ENCODE measurements around the gene HOXD10.

The HOXD10 gene

GRCh38 chr2:176136374-176137251 lies 20.0 kb downstream of the HOXD10 start:
- no peak for DNase-seq (ENCODE audit: low read depth in 2 of 2)

GRCh38 chr2:176137252-176137580 lies 20.6 kb downstream of the HOXD10 start:
- no peak for DNase-seq (ENCODE audit: low read depth in 2 of 2)

GRCh38 chr2:176137906-176138305 lies 21.3 kb downstream of the HOXD10 start:
- no peak for DNase-seq (ENCODE audit: low read depth in 2 of 2)

- DNase-seq (ENCODE audit: low read depth in 2 of 2): no peak
These were observed 21.9 kb downstream of the HOXD10 start for GRCh38 chr2:176138526-176138922.

GRCh38 chr2:176138923-176139660 lies 22.5 kb downstream of the HOXD10 start:
- DNase-seq (ENCODE audit: low read depth in 2 of 2): no peak

GRCh38 chr2:176139661-176140512 lies 23.3 kb downstream of the HOXD10 start:
- DNase-seq (ENCODE audit: low read depth in 2 of 2): no peak

- peak; percentile 16 to 25 for DNase-seq (ENCODE audit: low read depth in 2 of 2)
These were observed 24.1 kb downstream of the HOXD10 start for GRCh38 chr2:176140513-176141317.

- DNase-seq (ENCODE audit: low read depth in 2 of 2): no peak
These were observed 25.7 kb downstream of the HOXD10 start for GRCh38 chr2:176142281-176142680.

GRCh38 chr2:176145085-176145969 lies 28.7 kb downstream of the HOXD10 start:
- no peak for DNase-seq (ENCODE audit: low read depth in 2 of 2)

GRCh38 chr2:176146101-176146500 lies 29.5 kb downstream of the HOXD10 start:
- no peak for DNase-seq (ENCODE audit: low read depth in 2 of 2)

GRCh38 chr2:176146645-176147044 lies 30.1 kb downstream of the HOXD10 start:
- no peak for DNase-seq (ENCODE audit: low read depth in 2 of 2)

GRCh38 chr2:176147210-176147799 lies 30.7 kb downstream of the HOXD10 start:
- no peak for DNase-seq (ENCODE audit: low read depth in 2 of 2)

- no peak for DNase-seq (ENCODE audit: low read depth in 2 of 2)
These were observed 31.4 kb downstream of the HOXD10 start for GRCh38 chr2:176147800-176148496.

- no peak for DNase-seq (ENCODE audit: low read depth in 2 of 2)
These were observed 32.3 kb downstream of the HOXD10 start for GRCh38 chr2:176148751-176149421.

GRCh38 chr2:176149481-176149938 lies 32.9 kb downstream of the HOXD10 start:
- DNase-seq (ENCODE audit: low read depth in 2 of 2): no peak

- DNase-seq (ENCODE audit: low read depth in 2 of 2): no peak
These were observed 33.5 kb downstream of the HOXD10 start for GRCh38 chr2:176149939-176150583.

- DNase-seq (ENCODE audit: low read depth in 2 of 2): no peak
These were observed 34.2 kb downstream of the HOXD10 start for GRCh38 chr2:176150584-176151441.

All from stimulated activated CD8-positive, alpha-beta memory T cell treated with anti-CD3 and anti-CD28 coated beads, Interleukin-7, amount 100 ng/mL, for 1 hour (primary cell).